Panc1 (cell line): Measurements from ENCODE around the gene SLF1. TPM values are rescaled to one million over a fixed set of nuclear protein-coding genes. Genes with fewer than 3 reads are reported as not detected.

Source experiments
- ATAC-seq: fragments of 200-7000 bp; cut with Tn5 transposase; 2 replicates; pipeline ENCODE4 v1.9.1; 2020; ENCODE audit warnings: mild to moderate bottlenecking, moderate library complexity
- BruUV-seq: library from RNA; stranded (reverse); fragments of 400-500 nt; replicated peaks from 2 replicates; lab custom pipeline; 2021; lab: Mats Ljungman, UMichigan
- CTCF ChIA-PET: fragments of 300-600 bp; sonication (Branson Sonifier 250); formaldehyde crosslinking; loops from one replicate; lab custom pipeline; 2022; ENCODE audit warnings: antibody characterized with exemption; lab: Charles Lee
- POLR2A ChIA-PET: fragments of 300-600 bp; sonication (Branson Sonifier 250); formaldehyde crosslinking; loops from one replicate; lab custom pipeline; 2022; ENCODE audit warnings: antibody characterized with exemption; lab: Charles Lee
- DNase-seq: peaks from one replicate; pipeline ENCODE4 v3.0.0-alpha.2; 2010; ENCODE audit warnings: low read depth, low spot score
- H3K27ac ChIP-seq: 2 replicates; pipeline ENCODE4 v1.5.1; 2011; ENCODE audit warnings: mild to moderate bottlenecking, low read length, inconsistent platforms
- H3K27me3 ChIP-seq: fragments of 200-500 bp; sonication (Bioruptor generic); 2 replicates; pipeline ENCODE4 v1.6.0; 2014; ENCODE audit warnings: low read length, inconsistent platforms; ENCODE audit not compliant: control insufficient read depth, insufficient read depth
- H3K36me3 ChIP-seq: fragments of 200-500 bp; sonication (Bioruptor generic); 2 replicates; pipeline ENCODE4 v1.5.1; 2014; ENCODE audit warnings: inconsistent platforms, mild to moderate bottlenecking, low read length, moderate library complexity; ENCODE audit not compliant: control insufficient read depth, insufficient read depth
- H3K4me1 ChIP-seq: 2 replicates; pipeline ENCODE4 v1.5.1; 2011; ENCODE audit warnings: inconsistent platforms, mild to moderate bottlenecking, low read length, moderate library complexity; ENCODE audit not compliant: control insufficient read depth, insufficient read depth
- H3K4me3 ChIP-seq, 2 experiments: 2 replicates each; pipeline ENCODE4 v1.5.1; 2011 to 2012; ENCODE audit warnings: low read depth in 2 of 2, low read length in 2 of 2, mild to moderate bottlenecking in 2 of 2, inconsistent platforms in 1 of 2, moderate library complexity in 1 of 2
- H3K9me3 ChIP-seq: fragments of 200-500 bp; sonication (Bioruptor generic); 2 replicates; pipeline ENCODE4 v1.5.1; 2014; ENCODE audit warnings: low read depth, mild to moderate bottlenecking, inconsistent platforms, low read length, moderate library complexity; ENCODE audit not compliant: control insufficient read depth, insufficient read depth
- POLR2AphosphoS5 ChIP-seq: IDR thresholded peaks from 2 replicates; pipeline ENCODE4 v1.6.1; 2012; ENCODE audit warnings: mild to moderate bottlenecking, low read depth, low read length, moderate library complexity
- SIN3A ChIP-seq: IDR thresholded peaks from 2 replicates; pipeline ENCODE4 v1.6.1; 2012; ENCODE audit warnings: low read depth, mild to moderate bottlenecking, low read length, moderate library complexity, borderline replicate concordance; ENCODE audit not compliant: insufficient read depth
- TCF7L2 ChIP-seq: IDR thresholded peaks from 2 replicates; pipeline ENCODE4 v1.6.1; 2011; ENCODE audit warnings: mild to moderate bottlenecking, low read depth, low read length, inconsistent platforms
- in situ Hi-C: cut with HindIII; loops from 2 replicates; pipeline ENCODE4 v1.10.0; 2016; ENCODE audit warnings: low sequenced_read_pairs, low pct_unique_long_range_greater_than_20kb
- intact Hi-C: fragments of 100-400 bp; cut with micrococcal nuclease; formaldehyde crosslinking; loops from one replicate; pipeline ENCODE4 v1.10.0; 2022; ENCODE audit not compliant: unreplicated experiment
- total RNA-seq: library from RNA; stranded (reverse); gene quantifications from one replicate; pipeline ENCODE4 v1.2.1, GENCODE V29; 2021; ENCODE audit not compliant: unreplicated experiment
- TF ChIP-seq, protein P1 (sequence below), 2 experiments: IDR thresholded peaks; 2 replicates each; pipeline ENCODE4 v1.6.1; 2011 to 2012; ENCODE audit warnings: low read depth in 2 of 2, control low read depth in 1 of 2, low read length in 1 of 2, mild to moderate bottlenecking in 1 of 2, moderate library complexity in 1 of 2; ENCODE audit not compliant: insufficient read depth in 1 of 2
- TF ChIP-seq, protein P2 (sequence below): fragments of 450-650 bp; IDR thresholded peaks from 2 replicates; pipeline ENCODE4 v1.5.1; 2017; ENCODE audit warnings: mild to moderate bottlenecking

The SLF1 gene
- total RNA-seq, 1 experiment from 2014 or later = 9.7 TPM

DNA sequence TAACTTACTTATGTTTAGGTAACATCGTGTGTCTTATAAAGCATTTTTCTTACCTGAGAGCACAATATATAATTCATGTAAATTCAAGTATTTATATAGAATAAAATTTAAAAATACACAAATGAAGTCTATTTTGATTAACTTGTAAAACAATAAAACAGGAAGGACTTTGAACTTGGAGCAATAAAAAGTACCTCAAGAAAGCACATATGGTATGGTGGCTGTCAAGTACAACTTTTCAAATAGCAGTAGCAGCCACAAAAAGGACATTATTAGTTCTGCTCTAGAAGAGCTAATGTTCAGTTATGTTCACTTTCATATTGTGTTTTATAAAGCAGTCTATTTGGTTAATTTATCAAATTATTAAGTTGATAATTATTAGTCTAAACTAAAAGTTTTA is 31.4 kb downstream of the SLF1 start:
- TF ChIP-seq SIN3A (no peak), POLR2AphosphoS5 (no peak), TCF7L2 (no peak)
- TF ChIP-seq, protein P1, sequence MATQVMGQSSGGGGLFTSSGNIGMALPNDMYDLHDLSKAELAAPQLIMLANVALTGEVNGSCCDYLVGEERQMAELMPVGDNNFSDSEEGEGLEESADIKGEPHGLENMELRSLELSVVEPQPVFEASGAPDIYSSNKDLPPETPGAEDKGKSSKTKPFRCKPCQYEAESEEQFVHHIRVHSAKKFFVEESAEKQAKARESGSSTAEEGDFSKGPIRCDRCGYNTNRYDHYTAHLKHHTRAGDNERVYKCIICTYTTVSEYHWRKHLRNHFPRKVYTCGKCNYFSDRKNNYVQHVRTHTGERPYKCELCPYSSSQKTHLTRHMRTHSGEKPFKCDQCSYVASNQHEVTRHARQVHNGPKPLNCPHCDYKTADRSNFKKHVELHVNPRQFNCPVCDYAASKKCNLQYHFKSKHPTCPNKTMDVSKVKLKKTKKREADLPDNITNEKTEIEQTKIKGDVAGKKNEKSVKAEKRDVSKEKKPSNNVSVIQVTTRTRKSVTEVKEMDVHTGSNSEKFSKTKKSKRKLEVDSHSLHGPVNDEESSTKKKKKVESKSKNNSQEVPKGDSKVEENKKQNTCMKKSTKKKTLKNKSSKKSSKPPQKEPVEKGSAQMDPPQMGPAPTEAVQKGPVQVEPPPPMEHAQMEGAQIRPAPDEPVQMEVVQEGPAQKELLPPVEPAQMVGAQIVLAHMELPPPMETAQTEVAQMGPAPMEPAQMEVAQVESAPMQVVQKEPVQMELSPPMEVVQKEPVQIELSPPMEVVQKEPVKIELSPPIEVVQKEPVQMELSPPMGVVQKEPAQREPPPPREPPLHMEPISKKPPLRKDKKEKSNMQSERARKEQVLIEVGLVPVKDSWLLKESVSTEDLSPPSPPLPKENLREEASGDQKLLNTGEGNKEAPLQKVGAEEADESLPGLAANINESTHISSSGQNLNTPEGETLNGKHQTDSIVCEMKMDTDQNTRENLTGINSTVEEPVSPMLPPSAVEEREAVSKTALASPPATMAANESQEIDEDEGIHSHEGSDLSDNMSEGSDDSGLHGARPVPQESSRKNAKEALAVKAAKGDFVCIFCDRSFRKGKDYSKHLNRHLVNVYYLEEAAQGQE (IDR thresholded peaks at IDR 0.05; ENCODE audit: insufficient read depth in 1 of 2, low read depth in 2 of 2, low read length in 1 of 2) = no peak
- TF ChIP-seq, protein P2, sequence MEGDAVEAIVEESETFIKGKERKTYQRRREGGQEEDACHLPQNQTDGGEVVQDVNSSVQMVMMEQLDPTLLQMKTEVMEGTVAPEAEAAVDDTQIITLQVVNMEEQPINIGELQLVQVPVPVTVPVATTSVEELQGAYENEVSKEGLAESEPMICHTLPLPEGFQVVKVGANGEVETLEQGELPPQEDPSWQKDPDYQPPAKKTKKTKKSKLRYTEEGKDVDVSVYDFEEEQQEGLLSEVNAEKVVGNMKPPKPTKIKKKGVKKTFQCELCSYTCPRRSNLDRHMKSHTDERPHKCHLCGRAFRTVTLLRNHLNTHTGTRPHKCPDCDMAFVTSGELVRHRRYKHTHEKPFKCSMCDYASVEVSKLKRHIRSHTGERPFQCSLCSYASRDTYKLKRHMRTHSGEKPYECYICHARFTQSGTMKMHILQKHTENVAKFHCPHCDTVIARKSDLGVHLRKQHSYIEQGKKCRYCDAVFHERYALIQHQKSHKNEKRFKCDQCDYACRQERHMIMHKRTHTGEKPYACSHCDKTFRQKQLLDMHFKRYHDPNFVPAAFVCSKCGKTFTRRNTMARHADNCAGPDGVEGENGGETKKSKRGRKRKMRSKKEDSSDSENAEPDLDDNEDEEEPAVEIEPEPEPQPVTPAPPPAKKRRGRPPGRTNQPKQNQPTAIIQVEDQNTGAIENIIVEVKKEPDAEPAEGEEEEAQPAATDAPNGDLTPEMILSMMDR = no peak
- no peaks in the 10 kb centered on the region for H3K9me3 ChIP-seq
- no peaks in the 10 kb centered on the region for H3K4me1 ChIP-seq
- no TSS peak for BruUV-seq
- no peak overlapping the region for H3K4me3 ChIP-seq
- DNase-seq (no peak), ATAC-seq (no peak)
- in situ Hi-C loops (no loop called here), intact Hi-C loops (no loop called here)
- H3K36me3 ChIP-seq = no peaks in the 10 kb centered on the region; the same call in 1 of the 2 replicates
- no peak overlapping the region for H3K27ac ChIP-seq
- POLR2A ChIA-PET = no interaction called here
- no peaks in the 10 kb centered on the region for H3K27me3 ChIP-seq
- CTCF ChIA-PET = no interaction called here

DNA sequence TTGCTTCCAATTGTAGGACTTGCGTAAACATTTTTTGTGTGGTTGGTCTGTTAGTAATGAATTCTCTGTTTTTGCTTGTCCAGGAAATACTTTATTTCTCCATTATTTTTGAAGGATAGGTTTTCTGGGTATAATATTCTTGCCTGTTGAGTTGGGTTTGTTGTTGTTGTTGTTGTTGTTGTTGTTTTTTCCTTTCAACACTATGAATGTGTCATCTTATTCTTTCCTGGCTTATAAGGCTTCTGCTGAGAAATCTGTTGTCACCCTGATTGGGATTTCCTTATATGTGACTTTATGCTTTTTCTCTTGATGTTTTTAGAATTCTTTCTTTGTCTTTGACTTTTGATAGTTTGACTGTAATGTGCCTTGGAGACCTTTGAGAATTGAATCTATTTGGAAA is 39.8 kb downstream of the SLF1 start:
- in situ Hi-C loops = no loop called here
- no peaks in the 10 kb centered on the region for H3K36me3 ChIP-seq

More for the DNA sequence above, 39.8 kb downstream of the SLF1 start:
- H3K27ac ChIP-seq = no peak overlapping the region
- BruUV-seq = no TSS peak
- ATAC-seq = no peak
- POLR2A ChIA-PET = no interaction called here
- H3K9me3 ChIP-seq = peaks cover 22% of the 10 kb centered on the region; the same call in 1 of the 2 replicates
- no peak for DNase-seq
- H3K4me3 ChIP-seq = no peak overlapping the region
- no peaks in the 10 kb centered on the region for H3K27me3 ChIP-seq
- intact Hi-C loops = no loop called here
- no peaks in the 10 kb centered on the region for H3K4me1 ChIP-seq
- TF ChIP-seq, protein P1 (IDR thresholded peaks at IDR 0.05; ENCODE audit: insufficient read depth in 1 of 2, low read depth in 2 of 2, low read length in 1 of 2) = no peak
- TF ChIP-seq, protein P2 = no peak
- TF ChIP-seq TCF7L2 = no peak
- TF ChIP-seq SIN3A = no peak
- no peak for TF ChIP-seq POLR2AphosphoS5
- CTCF ChIA-PET = no interaction called here
